GM12878 (cell line): ENCODE data around the gene ARAP1. TPM values are rescaled to one million over a fixed set of nuclear protein-coding genes. Genes with fewer than 3 reads are reported as not detected.

Experiments used
- CUX1 ChIP-seq: IDR thresholded peaks from 2 replicates; pipeline ENCODE4 v1.6.1; 2012; ENCODE audit warnings: improper control_type of control experiment, low read depth, low read length; ENCODE audit not compliant: insufficient replicate concordance
- DPF2 ChIP-seq: fragments of 450-650 bp; IDR thresholded peaks from 2 replicates; pipeline ENCODE4 v1.6.1; 2017; ENCODE audit warnings: mild to moderate bottlenecking
- GATAD2B ChIP-seq: fragments of 450-650 bp; conservative IDR thresholded peaks from 2 replicates; pipeline ENCODE4 v1.6.1; 2017; ENCODE audit warnings: low read depth, mild to moderate bottlenecking, moderate library complexity
- MEF2B ChIP-seq: fragments of 450-650 bp; IDR thresholded peaks from 2 replicates; pipeline ENCODE4 v1.6.1; 2018; ENCODE audit warnings: mild to moderate bottlenecking, moderate library complexity; ENCODE audit not compliant: partially characterized antibody, poor library complexity, severe bottlenecking
- MTA3 ChIP-seq: IDR thresholded peaks from 2 replicates; pipeline ENCODE4 v1.6.1; 2012; ENCODE audit warnings: low read length, inconsistent platforms, borderline replicate concordance
- NBN ChIP-seq: fragments of 450-650 bp; IDR thresholded peaks from 2 replicates; pipeline ENCODE4 v1.6.1; 2016
- NFYB ChIP-seq: IDR thresholded peaks from 2 replicates; pipeline ENCODE4 v1.6.1; 2011; ENCODE audit warnings: low read depth, mild to moderate bottlenecking, low read length, improper control_type of control experiment, moderate library complexity; ENCODE audit not compliant: insufficient read depth
- NR2F1 ChIP-seq: fragments of 450-650 bp; conservative IDR thresholded peaks from 2 replicates; pipeline ENCODE4 v1.6.1; 2017; ENCODE audit warnings: mild to moderate bottlenecking
- SIX5 ChIP-seq: IDR thresholded peaks from 2 replicates; pipeline ENCODE4 v1.6.1; 2011; ENCODE audit warnings: mild to moderate bottlenecking, low read depth, low read length, moderate library complexity; ENCODE audit not compliant: severe bottlenecking
- SMC3 ChIP-seq: IDR thresholded peaks from 2 replicates; pipeline ENCODE4 v1.6.1; 2011; ENCODE audit warnings: low read length, improper control_type of control experiment, borderline replicate concordance
- SREBF1 ChIP-seq: IDR thresholded peaks from 2 replicates; pipeline ENCODE4 v1.6.1; 2012; ENCODE audit warnings: mild to moderate bottlenecking, low read length
- SUZ12 ChIP-seq: fragments of 200-600 bp; sonication (generic); IDR thresholded peaks from one replicate; pipeline ENCODE4 v1.6.1; 2018; ENCODE audit warnings: antibody characterized with exemption, mild to moderate bottlenecking; ENCODE audit not compliant: unreplicated experiment
- TCF12 ChIP-seq: IDR thresholded peaks from 2 replicates; pipeline ENCODE4 v1.6.1; 2011; ENCODE audit warnings: low read depth, mild to moderate bottlenecking, low read length
- polyA plus RNA-seq, 11 experiments: library from polyadenylated mRNA; depleted of rRNA in 4 of 11; unstranded in 6 of 11; stranded (reverse) in 5 of 11; fragments of >200 nt; fragmentation: Nextera tagmentation in 4 of 11; fragmentation: Illumina TruSeq in 1 of 11; extraction: Ambion mirVana in 4 of 11; extraction: Trizol in 1 of 11; gene quantifications; 1 replicate in 1 of 11; 2 replicates in 10 of 11; pipeline versions ENCODE4 v1.2.1 to v1.2.3, GENCODE V29; 2011 to 2016; ENCODE audit warnings: inconsistent platforms in 2 of 11, missing spikeins in 2 of 11, low read depth in 1 of 11
- total RNA-seq, 4 experiments: library from RNA; depleted of rRNA in 3 of 4; stranded (reverse); fragments of >200 nt in 3 of 4; fragmentation: Illumina TruSeq in 1 of 4; extraction: Trizol in 1 of 4; gene quantifications; 2 replicates each; pipeline versions ENCODE4 v1.2.1 to v1.2.3, GENCODE V29; 2013 to 2021
- TF ChIP-seq, protein P1 (sequence below): IDR thresholded peaks from 2 replicates; pipeline ENCODE4 v1.6.1; 2012; ENCODE audit warnings: low read depth, low read length, improper control_type of control experiment

Gene ARAP1
- total and polyA plus RNA-seq, 10 of the 15 experiments (the other 5 are each of a cell fraction or from before 2014, with no cell fraction given) = 0.55 to 102 (median 51.0) TPM

- TF ChIP-seq TCF12 (peak; percentile 90), CUX1 (no peak), NR2F1 (peak; percentile 72; the same call in 1 of the 2 replicates), SMC3 (no peak), SUZ12 (no peak), MTA3 (no peak), GATAD2B (peak; percentile 68; the same call in 1 of the 2 replicates), DPF2 (peak; percentile 55; the same call in 1 of the 2 replicates), MEF2B (peak; percentile 16), SREBF1 (no peak), SIX5 (no peak), NBN (peak; percentile 41; the same call in 1 of the 2 replicates), NFYB (no peak)
- TF ChIP-seq, protein P1, sequence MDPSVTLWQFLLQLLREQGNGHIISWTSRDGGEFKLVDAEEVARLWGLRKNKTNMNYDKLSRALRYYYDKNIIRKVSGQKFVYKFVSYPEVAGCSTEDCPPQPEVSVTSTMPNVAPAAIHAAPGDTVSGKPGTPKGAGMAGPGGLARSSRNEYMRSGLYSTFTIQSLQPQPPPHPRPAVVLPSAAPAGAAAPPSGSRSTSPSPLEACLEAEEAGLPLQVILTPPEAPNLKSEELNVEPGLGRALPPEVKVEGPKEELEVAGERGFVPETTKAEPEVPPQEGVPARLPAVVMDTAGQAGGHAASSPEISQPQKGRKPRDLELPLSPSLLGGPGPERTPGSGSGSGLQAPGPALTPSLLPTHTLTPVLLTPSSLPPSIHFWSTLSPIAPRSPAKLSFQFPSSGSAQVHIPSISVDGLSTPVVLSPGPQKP = no peak
These were observed 8.6 kb downstream of the ARAP1 start (continued) for GRCh38 chr11:72743321-72744221.
